NCI-H69 (cell line): Measurements from ENCODE around the gene SEC16A.

Experiments used
- DNase-seq: peaks from one replicate; lab custom pipeline; 2025; lab: John Stamatoyannopoulos, UW

Gene SEC16A

GRCh38 chr9:136463578-136463977 lies 19.3 kb downstream of the SEC16A start:
- no peak for DNase-seq

- DNase-seq: no peak
Measured at GRCh38 chr9:136462664-136463063, 20.2 kb downstream of the SEC16A start.

- DNase-seq: no peak
Measured at GRCh38 chr9:136460772-136461325, 22.0 kb downstream of the SEC16A start.

GRCh38 chr9:136459425-136459824 lies 23.4 kb downstream of the SEC16A start:
- DNase-seq: no peak

GRCh38 chr9:136457326-136457725 lies 25.5 kb downstream of the SEC16A start:
- DNase-seq: no peak

- no peak for DNase-seq
Measured at GRCh38 chr9:136456258-136456657, 26.6 kb downstream of the SEC16A start.

GRCh38 chr9:136455043-136456002 lies 27.5 kb downstream of the SEC16A start:
- no peak for DNase-seq

GRCh38 chr9:136454026-136454796 lies 28.6 kb downstream of the SEC16A start:
- no peak for DNase-seq

- no peak for DNase-seq
Measured at GRCh38 chr9:136453326-136453725, 29.5 kb downstream of the SEC16A start.

- DNase-seq: no peak
Measured at GRCh38 chr9:136451221-136451877, 31.5 kb downstream of the SEC16A start.

GRCh38 chr9:136448655-136449054 lies 34.2 kb downstream of the SEC16A start:
- no peak for DNase-seq

- DNase-seq: no peak
Measured at GRCh38 chr9:136447173-136447778, 35.6 kb downstream of the SEC16A start.

- no peak for DNase-seq
Measured at GRCh38 chr9:136445799-136446198, 37.0 kb downstream of the SEC16A start.

- no peak for DNase-seq
Measured at GRCh38 chr9:136444102-136444501, 38.7 kb downstream of the SEC16A start.

- DNase-seq: no peak
Measured at GRCh38 chr9:136443687-136444086, 39.2 kb downstream of the SEC16A start.

GRCh38 chr9:136443087-136443486 lies 39.8 kb downstream of the SEC16A start:
- DNase-seq: no peak

- DNase-seq: no peak
Measured at GRCh38 chr9:136442265-136442664, 40.6 kb downstream of the SEC16A start.

- DNase-seq: no peak
Measured at GRCh38 chr9:136441681-136442245, 41.1 kb downstream of the SEC16A start.

GRCh38 chr9:136441191-136441680 lies 41.6 kb downstream of the SEC16A start:
- no peak for DNase-seq

GRCh38 chr9:136439481-136440408 lies 43.1 kb downstream of the SEC16A start, which contains the start of gene INPP5E:
TSS of gene INPP5E (minus strand) at chr9:136439845. CDS start at chr9:136439419, 426 bp downstream.
- peak; percentile 82 for DNase-seq
